Effector memory CD4-positive, alpha-beta T cell (primary cell): ENCODE data around the gene DPF3.

ENCODE experiments used
- DNase-seq, 3 donors: peaks; one replicate each; pipeline ENCODE4 v3.0.0-alpha.2; 2020
- H3K27ac ChIP-seq: 2 replicates; pipeline ENCODE4 v1.7.0; 2013; ENCODE audit warnings: mild to moderate bottlenecking, low read length, moderate library complexity; ENCODE audit not compliant: insufficient read depth, poor library complexity, severe bottlenecking
- H3K27me3 ChIP-seq: replicated peaks from 2 replicates; pipeline ENCODE4 v1.7.0; 2013; ENCODE audit warnings: mild to moderate bottlenecking, low read length; ENCODE audit not compliant: insufficient read depth, control insufficient read depth, poor library complexity, severe bottlenecking
- H3K36me3 ChIP-seq: 2 replicates; pipeline ENCODE4 v1.7.0; 2013; ENCODE audit warnings: mild to moderate bottlenecking, low read length, moderate library complexity; ENCODE audit not compliant: control insufficient read depth, insufficient read depth
- H3K4me1 ChIP-seq: 2 replicates; pipeline ENCODE4 v1.7.0; 2013; ENCODE audit warnings: low read length, mild to moderate bottlenecking; ENCODE audit not compliant: control insufficient read depth, insufficient read depth, poor library complexity, severe bottlenecking
- H3K4me3 ChIP-seq: 2 replicates; pipeline ENCODE4 v1.7.0; 2013; ENCODE audit warnings: low read length, low read depth, mild to moderate bottlenecking; ENCODE audit not compliant: insufficient read depth, poor library complexity, severe bottlenecking
- H3K9me3 ChIP-seq: 2 replicates; pipeline ENCODE4 v1.7.0; 2013; ENCODE audit warnings: mild to moderate bottlenecking, low read length, moderate library complexity; ENCODE audit not compliant: control insufficient read depth

The DPF3 gene

GRCh38 chr14:72613231-72613974 is 280.5 kb downstream of the DPF3 start:
- no peaks in the 10 kb centered on the region for H3K9me3 ChIP-seq
- no peak overlapping the region for H3K4me3 ChIP-seq
- H3K36me3 ChIP-seq, result no peaks in the 10 kb centered on the region
- H3K4me1 ChIP-seq, result no peaks in the 10 kb centered on the region
- no peaks in the 10 kb centered on the region for H3K27me3 ChIP-seq
- DNase-seq, result no peak
- no peak overlapping the region for H3K27ac ChIP-seq

- Histone ChIP-seq H3K27me3 (no peaks in the 10 kb centered on the region), H3K27ac (no peak overlapping the region), H3K36me3 (no peaks in the 10 kb centered on the region), H3K4me1 (no peaks in the 10 kb centered on the region), H3K4me3 (no peak overlapping the region), H3K9me3 (no peaks in the 10 kb centered on the region)
- no peak for DNase-seq
Observed at GRCh38 chr14:72612041-72612440, 281.9 kb downstream of the DPF3 start.

DNA sequence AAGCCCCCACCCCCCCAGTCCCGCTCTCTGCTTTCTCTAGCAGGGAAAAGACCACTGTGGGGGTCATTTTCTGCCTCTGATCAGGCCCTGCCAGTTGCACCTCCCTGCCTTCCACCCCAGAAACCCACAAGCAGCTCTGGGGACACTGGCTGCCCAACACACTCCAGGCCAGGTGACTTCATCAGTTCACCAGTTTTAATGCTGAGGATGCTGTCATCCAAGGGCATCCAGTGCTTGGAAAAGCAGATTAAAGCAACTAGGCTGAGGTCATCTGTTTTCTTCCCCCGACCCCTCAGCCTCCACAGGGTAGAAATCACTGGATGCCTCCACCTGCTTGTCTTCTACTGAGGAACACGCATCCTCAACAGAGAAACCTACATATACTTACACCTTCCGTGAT is 282.4 kb downstream of the DPF3 start:
- no peaks in the 10 kb centered on the region for H3K4me1 ChIP-seq
- no peak overlapping the region for H3K4me3 ChIP-seq
- no peaks in the 10 kb centered on the region for H3K27me3 ChIP-seq
- no peak overlapping the region for H3K27ac ChIP-seq
- no peaks in the 10 kb centered on the region for H3K36me3 ChIP-seq
- H3K9me3 ChIP-seq, result no peaks in the 10 kb centered on the region
- DNase-seq, result no peak

GRCh38 chr14:72610831-72611200 is 283.1 kb downstream of the DPF3 start:
- no peaks in the 10 kb centered on the region for H3K9me3 ChIP-seq
- DNase-seq, result no peak
- no peaks in the 10 kb centered on the region for H3K4me1 ChIP-seq
- no peak overlapping the region for H3K27ac ChIP-seq
- no peak overlapping the region for H3K4me3 ChIP-seq
- no peaks in the 10 kb centered on the region for H3K27me3 ChIP-seq
- no peaks in the 10 kb centered on the region for H3K36me3 ChIP-seq

GRCh38 chr14:72610096-72610830 is 283.6 kb downstream of the DPF3 start:
- no peak for DNase-seq
- no peaks in the 10 kb centered on the region for H3K4me1 ChIP-seq
- no peaks in the 10 kb centered on the region for H3K9me3 ChIP-seq
- no peaks in the 10 kb centered on the region for H3K27me3 ChIP-seq
- no peak overlapping the region for H3K4me3 ChIP-seq
- H3K36me3 ChIP-seq, result no peaks in the 10 kb centered on the region
- no peak overlapping the region for H3K27ac ChIP-seq

GRCh38 chr14:72609205-72609916 is 284.5 kb downstream of the DPF3 start:
- DNase-seq, result no peak
- Histone ChIP-seq H3K4me3 (no peak overlapping the region), H3K27ac (no peak overlapping the region), H3K27me3 (no peaks in the 10 kb centered on the region), H3K4me1 (no peaks in the 10 kb centered on the region), H3K9me3 (no peaks in the 10 kb centered on the region), H3K36me3 (no peaks in the 10 kb centered on the region)

- no peaks in the 10 kb centered on the region for H3K9me3 ChIP-seq
- H3K4me3 ChIP-seq, result no peak overlapping the region
- no peak for DNase-seq
- H3K27ac ChIP-seq, result no peak overlapping the region
- H3K36me3 ChIP-seq, result no peaks in the 10 kb centered on the region
- H3K27me3 ChIP-seq, result no peaks in the 10 kb centered on the region
- H3K4me1 ChIP-seq, result no peaks in the 10 kb centered on the region
Observed at GRCh38 chr14:72608391-72609204, 285.3 kb downstream of the DPF3 start.

DNA sequence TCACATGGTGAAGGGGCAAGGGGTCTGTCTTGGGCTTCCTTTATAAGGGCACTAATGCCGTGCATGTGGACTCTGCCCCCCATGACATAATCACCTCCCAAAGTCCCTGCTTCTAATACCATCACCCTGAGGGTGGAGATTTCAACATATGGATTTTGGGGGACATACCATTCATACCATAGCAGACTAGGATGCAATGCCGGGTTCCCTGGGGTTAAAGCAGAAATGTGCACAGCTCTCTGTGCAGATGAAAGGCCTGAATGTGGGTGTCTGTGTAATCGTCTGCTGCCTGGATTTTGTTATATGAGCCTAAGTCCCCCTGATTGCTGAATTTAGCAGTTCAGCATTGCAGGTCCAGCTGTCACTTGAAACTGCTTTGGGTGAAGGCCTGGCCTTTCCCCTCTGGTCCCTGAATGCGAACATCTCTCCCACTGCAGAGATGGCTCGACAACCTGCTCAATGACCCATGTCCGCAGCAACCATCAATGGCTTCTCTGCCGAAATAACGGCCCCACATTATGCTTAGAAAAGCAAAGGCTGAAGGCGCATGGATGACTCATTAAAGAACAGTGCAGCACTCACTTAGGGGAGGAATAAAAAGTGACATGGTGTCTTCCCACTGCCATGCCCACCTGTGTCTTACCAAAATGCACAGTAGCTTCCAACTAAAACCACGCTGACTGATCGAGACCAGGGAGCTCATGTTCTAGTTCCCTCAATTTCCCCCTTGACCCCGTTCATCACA is 286.3 kb downstream of the DPF3 start:
- H3K4me3 ChIP-seq, result no peak overlapping the region
- no peak overlapping the region for H3K27ac ChIP-seq
- H3K9me3 ChIP-seq, result no peaks in the 10 kb centered on the region
- no peaks in the 10 kb centered on the region for H3K36me3 ChIP-seq
- H3K27me3 ChIP-seq, result no peaks in the 10 kb centered on the region
- no peak for DNase-seq
- no peaks in the 10 kb centered on the region for H3K4me1 ChIP-seq

DNA sequence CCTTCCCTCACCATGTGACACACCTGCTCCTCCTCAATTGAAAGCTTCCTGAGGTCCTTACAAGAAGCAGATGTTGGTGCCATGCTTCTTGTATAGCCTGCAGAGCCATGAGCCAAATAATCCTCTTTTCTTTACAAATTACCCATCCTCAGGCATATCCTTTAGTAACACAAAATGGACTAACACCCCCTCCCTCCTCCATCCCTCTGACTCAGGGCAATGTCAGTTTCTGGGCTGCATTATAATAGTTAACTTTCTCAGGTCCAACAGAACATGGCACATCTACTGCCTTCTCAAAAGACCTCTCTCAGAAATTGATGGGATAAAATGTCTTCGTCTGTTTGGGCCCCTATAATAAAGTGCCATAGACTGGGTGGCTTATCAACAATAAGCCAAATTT is 287.0 kb downstream of the DPF3 start:
- Histone ChIP-seq H3K9me3 (no peaks in the 10 kb centered on the region), H3K4me1 (no peaks in the 10 kb centered on the region), H3K27ac (no peak overlapping the region), H3K4me3 (no peak overlapping the region), H3K27me3 (no peaks in the 10 kb centered on the region), H3K36me3 (no peaks in the 10 kb centered on the region)
- DNase-seq, result no peak
